Suprapubic skin (tissue), 3 donors: ENCODE measurements around the gene INHBB.

Experiments used
- POLR2A ChIP-seq, 2 donors: fragments of 450-650 bp; IDR thresholded peaks; one replicate each; pipeline ENCODE4 v1.6.1; 2017; ENCODE audit warnings: antibody characterized with exemption in 2 of 2, mild to moderate bottlenecking in 2 of 2, moderate library complexity in 2 of 2
- TF ChIP-seq, protein P1 (sequence below), 2 donors: fragments of 200-600 bp in 1 of 2; fragments of 450-650 bp in 1 of 2; sonication (generic) in 1 of 2; IDR thresholded peaks; one replicate each; pipeline ENCODE4 v1.5.1; 2016 to 2019; ENCODE audit warnings: antibody characterized with exemption in 2 of 2, mild to moderate bottlenecking in 1 of 2, moderate library complexity in 1 of 2

DNA sequence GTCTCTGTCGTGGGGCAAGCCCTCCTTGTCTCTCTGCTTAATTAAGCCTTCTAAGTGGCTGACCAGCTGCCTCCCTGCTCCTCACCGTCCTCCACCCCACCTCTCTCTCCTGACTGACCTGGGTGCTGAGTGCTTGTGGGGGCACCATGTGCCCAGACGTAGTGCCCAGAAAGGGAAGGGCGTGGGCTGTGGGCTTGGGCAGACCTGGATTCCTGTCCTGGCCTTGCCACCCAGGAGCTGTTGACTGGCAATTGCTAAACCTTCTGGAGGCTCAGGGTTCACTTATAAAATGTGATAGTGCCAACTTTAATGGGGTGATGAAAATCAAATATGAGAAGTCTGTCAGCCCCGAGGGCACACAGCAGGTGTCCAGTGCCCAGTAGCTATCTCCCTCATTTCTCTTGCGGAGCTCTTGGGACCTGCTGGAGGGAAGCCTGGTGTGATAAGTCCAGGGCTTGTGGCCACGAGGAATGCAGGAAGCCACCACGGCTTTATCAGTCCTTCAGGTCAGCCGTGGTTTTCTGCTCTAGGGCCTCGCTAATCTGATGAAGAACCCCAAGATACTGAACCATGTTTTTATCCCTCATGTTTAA, 22.0 kb upstream of the INHBB start:
- no peak for TF ChIP-seq POLR2A (IDR thresholded peaks at IDR 0.05)
- TF ChIP-seq, protein P1, sequence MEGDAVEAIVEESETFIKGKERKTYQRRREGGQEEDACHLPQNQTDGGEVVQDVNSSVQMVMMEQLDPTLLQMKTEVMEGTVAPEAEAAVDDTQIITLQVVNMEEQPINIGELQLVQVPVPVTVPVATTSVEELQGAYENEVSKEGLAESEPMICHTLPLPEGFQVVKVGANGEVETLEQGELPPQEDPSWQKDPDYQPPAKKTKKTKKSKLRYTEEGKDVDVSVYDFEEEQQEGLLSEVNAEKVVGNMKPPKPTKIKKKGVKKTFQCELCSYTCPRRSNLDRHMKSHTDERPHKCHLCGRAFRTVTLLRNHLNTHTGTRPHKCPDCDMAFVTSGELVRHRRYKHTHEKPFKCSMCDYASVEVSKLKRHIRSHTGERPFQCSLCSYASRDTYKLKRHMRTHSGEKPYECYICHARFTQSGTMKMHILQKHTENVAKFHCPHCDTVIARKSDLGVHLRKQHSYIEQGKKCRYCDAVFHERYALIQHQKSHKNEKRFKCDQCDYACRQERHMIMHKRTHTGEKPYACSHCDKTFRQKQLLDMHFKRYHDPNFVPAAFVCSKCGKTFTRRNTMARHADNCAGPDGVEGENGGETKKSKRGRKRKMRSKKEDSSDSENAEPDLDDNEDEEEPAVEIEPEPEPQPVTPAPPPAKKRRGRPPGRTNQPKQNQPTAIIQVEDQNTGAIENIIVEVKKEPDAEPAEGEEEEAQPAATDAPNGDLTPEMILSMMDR (IDR thresholded peaks at IDR 0.05): no peak
